Measurements from ENCODE around the gene BBLN.

BBLN gene

GRCh38 chr9:128208386-128208785, 48.3 kb downstream of the BBLN start:
- Histone ChIP-seq H3K27ac (no peak overlapping the region), H3K27me3 (peaks cover 41% of the 10 kb centered on the region), H3K36me3 (no peaks in the 10 kb centered on the region), H3K4me1 (ENCODE audit: control insufficient read depth in 1 of 2, insufficient read depth in 1 of 2, low read depth in 1 of 2, low read length in 1 of 2) (peaks cover 9% of the 10 kb centered on the region in 2 experiments), H3K9me3 (no peaks in the 10 kb centered on the region), H3K4me3 (ENCODE audit: low read depth in 1 of 2, low read length in 1 of 2) (no peak overlapping the region)
- TF ChIP-seq CTCF (IDR thresholded peaks at IDR 0.05) = no peak

GRCh38 chr9:128208946-128209669, 49.0 kb downstream of the BBLN start:
- no peak overlapping the region for H3K27ac ChIP-seq
- peaks cover 34% of the 10 kb centered on the region for H3K27me3 ChIP-seq
- H3K4me1 ChIP-seq (ENCODE audit: control insufficient read depth in 1 of 2, insufficient read depth in 1 of 2, low read depth in 1 of 2, low read length in 1 of 2) = peaks cover 2 to 3% of the 10 kb centered on the region in 2 experiments
- H3K36me3 ChIP-seq = no peaks in the 10 kb centered on the region
- no peaks in the 10 kb centered on the region for H3K9me3 ChIP-seq
- no peak overlapping the region for H3K4me3 ChIP-seq (ENCODE audit: low read depth in 1 of 2, low read length in 1 of 2)
- TF ChIP-seq CTCF (IDR thresholded peaks at IDR 0.05) = no peak

- no peak overlapping the region for H3K4me3 ChIP-seq (ENCODE audit: low read depth in 1 of 2, low read length in 1 of 2)
- H3K36me3 ChIP-seq = no peaks in the 10 kb centered on the region
- no peak for TF ChIP-seq CTCF (IDR thresholded peaks at IDR 0.05)
- H3K4me1 ChIP-seq (ENCODE audit: control insufficient read depth in 1 of 2, insufficient read depth in 1 of 2, low read depth in 1 of 2, low read length in 1 of 2) = no peaks in the 10 kb centered on the region
- no peak overlapping the region for H3K27ac ChIP-seq
- no peaks in the 10 kb centered on the region for H3K9me3 ChIP-seq
- H3K27me3 ChIP-seq = peaks cover 12% of the 10 kb centered on the region
Measured at GRCh38 chr9:128211186-128211980, 51.3 kb downstream of the BBLN start.

- no peaks in the 10 kb centered on the region for H3K4me1 ChIP-seq (ENCODE audit: control insufficient read depth in 1 of 2, insufficient read depth in 1 of 2, low read depth in 1 of 2, low read length in 1 of 2)
Measured at GRCh38 chr9:128211981-128212281, 51.9 kb downstream of the BBLN start.

More at GRCh38 chr9:128211981-128212281, 51.9 kb downstream of the BBLN start:
- Histone ChIP-seq H3K36me3 (no peaks in the 10 kb centered on the region), H3K9me3 (no peaks in the 10 kb centered on the region), H3K27ac (no peak overlapping the region), H3K4me3 (ENCODE audit: low read depth in 1 of 2, low read length in 1 of 2) (no peak overlapping the region), H3K27me3 (peaks cover 6% of the 10 kb centered on the region)
- no peak for TF ChIP-seq CTCF (IDR thresholded peaks at IDR 0.05)

Measured in neutrophil (primary cell).